IMR-90 (cell line): ENCODE measurements around the gene BCAS1. TPM values are rescaled to one million over a fixed set of nuclear protein-coding genes. Genes with fewer than 3 reads are reported as not detected.

ENCODE experiments used
- ATAC-seq: fragments of 200-7000 bp; cut with Tn5 transposase; 2 replicates; pipeline ENCODE4 v1.9.1; 2020; ENCODE audit warnings: low read depth, mild to moderate bottlenecking, moderate library complexity
- BruUV-seq: library from RNA; stranded (reverse); fragments of 400-500 nt; replicated peaks from 2 replicates; lab custom pipeline; 2021; lab: Mats Ljungman, UMichigan
- CTCF ChIA-PET: fragments of 300-600 bp; formaldehyde crosslinking; extraction: SDS; loops from one replicate; lab custom pipeline; 2021; ENCODE audit warnings: antibody characterized with exemption; lab: Yijun Ruan, JAX
- POLR2A ChIA-PET: fragments of 300-600 bp; sonication (Branson Sonifier 250); formaldehyde crosslinking; loops from one replicate; lab custom pipeline; 2022; ENCODE audit warnings: antibody characterized with exemption; ENCODE audit not compliant: unreplicated experiment; lab: Charles Lee
- DNase-seq: peaks from one replicate; pipeline ENCODE4 v3.0.0; 2013
- H2AFZ ChIP-seq: replicated peaks from 2 replicates; pipeline ENCODE3; 2013; ENCODE audit warnings: low read length, mild to moderate bottlenecking; ENCODE audit not compliant: poor library complexity
- H2AK5ac ChIP-seq: 2 replicates; pipeline ENCODE4 v1.6.1; 2013; ENCODE audit warnings: low read depth, low read length, inconsistent platforms
- H2AK9ac ChIP-seq: replicated peaks from 2 replicates; pipeline ENCODE3; 2013; ENCODE audit warnings: mild to moderate bottlenecking, low read depth, low read length, moderate library complexity; ENCODE audit not compliant: poor library complexity
- H2BK120ac ChIP-seq: 2 replicates; pipeline ENCODE4 v1.6.1; 2013; ENCODE audit warnings: low read depth, low read length, inconsistent platforms
- H2BK15ac ChIP-seq: 3 replicates; pipeline ENCODE4 v1.6.1; 2013; ENCODE audit warnings: low read depth, low read length, inconsistent platforms
- H2BK20ac ChIP-seq: 2 replicates; pipeline ENCODE4 v1.6.1; 2013; ENCODE audit warnings: low read depth, mild to moderate bottlenecking, inconsistent platforms, low read length, moderate library complexity
- H2BK5ac ChIP-seq: 2 replicates; pipeline ENCODE4 v1.6.1; 2013; ENCODE audit warnings: mild to moderate bottlenecking, low read depth, low read length, inconsistent platforms; ENCODE audit not compliant: poor library complexity, severe bottlenecking
- H3K14ac ChIP-seq: replicated peaks from 2 replicates; pipeline ENCODE4 v1.6.1; 2013; ENCODE audit warnings: low read depth, low read length, inconsistent platforms
- H3K18ac ChIP-seq: 2 replicates; pipeline ENCODE4 v1.6.1; 2013; ENCODE audit warnings: low read depth, low read length, control low read depth
- H3K23ac ChIP-seq: 2 replicates; pipeline ENCODE4 v1.6.1; 2013; ENCODE audit warnings: low read depth, low read length, inconsistent platforms
- H3K27ac ChIP-seq: 2 replicates; pipeline ENCODE4 v1.5.1; 2013; ENCODE audit warnings: mild to moderate bottlenecking, control low read depth, low read length; ENCODE audit not compliant: insufficient read depth
- H3K27me3 ChIP-seq: 2 replicates; pipeline ENCODE4 v1.6.1; 2013; ENCODE audit warnings: low read length; ENCODE audit not compliant: control insufficient read depth, insufficient read depth
- H3K36me3 ChIP-seq: 2 replicates; pipeline ENCODE4 v1.6.1; 2013; ENCODE audit warnings: low read length, mixed read lengths; ENCODE audit not compliant: control insufficient read depth, insufficient read depth
- H3K4ac ChIP-seq: 2 replicates; pipeline ENCODE4 v1.6.1; 2013; ENCODE audit warnings: low read depth, low read length, inconsistent platforms
- H3K4me1 ChIP-seq: 2 replicates; pipeline ENCODE4 v1.6.1; 2013; ENCODE audit warnings: low read length, mixed read lengths; ENCODE audit not compliant: control insufficient read depth, insufficient read depth
- H3K4me2 ChIP-seq: 2 replicates; pipeline ENCODE4 v1.6.1; 2013; ENCODE audit warnings: low read depth, mild to moderate bottlenecking, control low read depth, low read length, moderate library complexity
- H3K4me3 ChIP-seq: 2 replicates; pipeline ENCODE4 v1.5.1; 2013; ENCODE audit warnings: low read depth, mild to moderate bottlenecking, control low read depth, low read length, moderate library complexity; ENCODE audit not compliant: insufficient read depth
- H3K56ac ChIP-seq: 2 replicates; pipeline ENCODE4 v1.6.1; 2013; ENCODE audit warnings: low read length, inconsistent platforms; ENCODE audit not compliant: insufficient read depth; ENCODE audit errors: extremely low read depth
- H3K79me1 ChIP-seq, 2 experiments: 2 replicates each; pipeline ENCODE4 v1.6.1; 2013; ENCODE audit warnings: low read length in 2 of 2, inconsistent platforms in 1 of 2, low read depth in 1 of 2
- H3K9ac ChIP-seq: 2 replicates; pipeline ENCODE4 v1.6.1; 2013; ENCODE audit warnings: low read depth, low read length, control low read depth
- H3K9me1 ChIP-seq: 2 replicates; pipeline ENCODE4 v1.6.1; 2013; ENCODE audit warnings: low read length, inconsistent platforms; ENCODE audit not compliant: insufficient read depth
- H3K9me3 ChIP-seq: 2 replicates; pipeline ENCODE4 v1.6.1; 2013; ENCODE audit warnings: low read length; ENCODE audit not compliant: control insufficient read depth, insufficient read depth
- H4K20me1 ChIP-seq: 2 replicates; pipeline ENCODE4 v1.6.1; 2013; ENCODE audit warnings: low read length, inconsistent platforms; ENCODE audit not compliant: insufficient read depth
- H4K5ac ChIP-seq: 2 replicates; pipeline ENCODE4 v1.6.1; 2013; ENCODE audit warnings: mild to moderate bottlenecking, low read depth, low read length, control low read depth
- H4K8ac ChIP-seq, 2 experiments: 2 replicates each; pipeline ENCODE4 v1.6.1; 2013; ENCODE audit warnings: low read depth in 2 of 2, low read length in 2 of 2, control low read depth in 1 of 2, inconsistent platforms in 1 of 2
- H4K91ac ChIP-seq: 2 replicates; pipeline ENCODE4 v1.6.1; 2013; ENCODE audit warnings: low read depth, low read length, inconsistent platforms; ENCODE audit not compliant: insufficient read depth
- BHLHE40 ChIP-seq: fragments of 150-350 bp; IDR thresholded peaks from 2 replicates; pipeline ENCODE4 v1.6.1; 2016; ENCODE audit warnings: mild to moderate bottlenecking, low read depth, low read length
- MAFK ChIP-seq: IDR thresholded peaks from 2 replicates; pipeline ENCODE4 v1.6.1; 2012; ENCODE audit warnings: low read depth, low read length, improper control_type of control experiment
- MAZ ChIP-seq: IDR thresholded peaks from 2 replicates; pipeline ENCODE4 v1.6.1; 2012; ENCODE audit warnings: low read depth, mild to moderate bottlenecking, low read length, improper control_type of control experiment, moderate library complexity, borderline replicate concordance
- MXI1 ChIP-seq: IDR thresholded peaks from 2 replicates; pipeline ENCODE4 v1.6.1; 2012; ENCODE audit warnings: low read depth, mild to moderate bottlenecking, low read length, moderate library complexity, borderline replicate concordance
- RAD21 ChIP-seq: IDR thresholded peaks from 2 replicates; pipeline ENCODE4 v1.6.1; 2012; ENCODE audit warnings: low read length, improper control_type of control experiment
- RCOR1 ChIP-seq: IDR thresholded peaks from 2 replicates; pipeline ENCODE4 v1.6.1; 2012; ENCODE audit warnings: mild to moderate bottlenecking, low read length, improper control_type of control experiment; ENCODE audit not compliant: insufficient replicate concordance
- SMC3 ChIP-seq: fragments of 150-350 bp; IDR thresholded peaks from 2 replicates; pipeline ENCODE4 v1.6.1; 2016; ENCODE audit warnings: low read depth, mild to moderate bottlenecking, antibody characterized with exemption, low read length, moderate library complexity
- dilution Hi-C: fragments of 300-500 bp; cut with HindIII; formaldehyde crosslinking; loops from one replicate; pipeline ENCODE4 v1.14.3; 2018; ENCODE audit warnings: low sequenced_read_pairs; ENCODE audit not compliant: unreplicated experiment
- in situ Hi-C: fragments of 300-500 bp; cut with MboI; formaldehyde crosslinking; loops from 3 replicates; pipeline ENCODE4 v1.14.3; 2019; ENCODE audit warnings: low sequenced_read_pairs, inconsistent platforms, mixed read lengths
- intact Hi-C: fragments of 100-400 bp; cut with micrococcal nuclease; formaldehyde crosslinking; loops from 2 replicates; pipeline ENCODE4 v1.10.0; 2022
- polyA plus RNA-seq, 3 experiments: library from polyadenylated mRNA; depleted of rRNA; stranded (reverse); fragments of >200 nt; gene quantifications; 2 replicates each; pipeline ENCODE4 v1.2.3, GENCODE V29; 2012; ENCODE audit warnings: low replicate concordance in 1 of 3
- total RNA-seq: library from RNA; depleted of rRNA; stranded (reverse); fragments of >200 nt; gene quantifications from 2 replicates; pipeline ENCODE4 v1.2.3, GENCODE V29; 2012

The BCAS1 gene
- total and polyA plus RNA-seq, 2 of the 4 experiments (the other 2 are of a cell fraction): under 0.01 TPM; not detected in 1

GRCh38 chr20:53978497-53978896, 91.9 kb downstream of the BCAS1 start:
- H3K27ac ChIP-seq: no peak overlapping the region
- in situ Hi-C loops: loop anchor here (25.0 kb wide), 3 partner anchors 109 to 1741 kb away; no protein-coding TSS in a partner anchor
- POLR2A ChIA-PET: no interaction called here

More at GRCh38 chr20:53978497-53978896, 91.9 kb downstream of the BCAS1 start:
- BruUV-seq: no TSS peak
- no peak overlapping the region for H3K4ac ChIP-seq
- no peak overlapping the region for H4K5ac ChIP-seq
- no peaks in the 10 kb centered on the region for H3K79me1 ChIP-seq
- no peak overlapping the region for H2AK9ac ChIP-seq
- TF ChIP-seq MAZ: no peak
- no peak for TF ChIP-seq MXI1
- TF ChIP-seq RAD21: no peak
- TF ChIP-seq SMC3: no peak
- TF ChIP-seq MAFK: no peak
- TF ChIP-seq BHLHE40: no peak
- no peak for TF ChIP-seq RCOR1
- no peak overlapping the region for H4K91ac ChIP-seq
- H3K18ac ChIP-seq: no peak overlapping the region
- H4K8ac ChIP-seq: no peak overlapping the region
- H3K27me3 ChIP-seq: peaks cover 6% of the 10 kb centered on the region
- H2BK20ac ChIP-seq: no peak overlapping the region
- H2BK5ac ChIP-seq: no peak overlapping the region
- no peak overlapping the region for H3K23ac ChIP-seq
- no peak overlapping the region for H2AFZ ChIP-seq
- no peaks in the 10 kb centered on the region; the same call in 1 of the 2 replicates for H3K9me3 ChIP-seq
- H3K9me1 ChIP-seq: no peaks in the 10 kb centered on the region
- no peak overlapping the region for H3K9ac ChIP-seq
- no peak overlapping the region for H3K56ac ChIP-seq
- no peak for DNase-seq
- H2BK15ac ChIP-seq: no peak overlapping the region
- H2AK5ac ChIP-seq: no peak overlapping the region
- intact Hi-C loops (no loop called here), dilution Hi-C loops (no loop called here)
- H3K4me2 ChIP-seq: no peak overlapping the region
- CTCF ChIA-PET: no interaction called here
- H4K20me1 ChIP-seq: no peaks in the 10 kb centered on the region
- no peak for ATAC-seq
- no peak overlapping the region for H3K4me3 ChIP-seq
- no peak overlapping the region for H3K14ac ChIP-seq
- no peaks in the 10 kb centered on the region for H3K4me1 ChIP-seq
- H2BK120ac ChIP-seq: no peak overlapping the region
- no peaks in the 10 kb centered on the region for H3K36me3 ChIP-seq
